GM18526 (cell line): Measurements from ENCODE around the gene SETD3.

Source experiments
- POLR2A ChIP-seq: IDR thresholded peaks from 3 replicates; pipeline ENCODE4 v1.6.1; 2011; ENCODE audit not compliant: insufficient read length; ENCODE audit errors: extremely low read depth

SETD3 gene

DNA sequence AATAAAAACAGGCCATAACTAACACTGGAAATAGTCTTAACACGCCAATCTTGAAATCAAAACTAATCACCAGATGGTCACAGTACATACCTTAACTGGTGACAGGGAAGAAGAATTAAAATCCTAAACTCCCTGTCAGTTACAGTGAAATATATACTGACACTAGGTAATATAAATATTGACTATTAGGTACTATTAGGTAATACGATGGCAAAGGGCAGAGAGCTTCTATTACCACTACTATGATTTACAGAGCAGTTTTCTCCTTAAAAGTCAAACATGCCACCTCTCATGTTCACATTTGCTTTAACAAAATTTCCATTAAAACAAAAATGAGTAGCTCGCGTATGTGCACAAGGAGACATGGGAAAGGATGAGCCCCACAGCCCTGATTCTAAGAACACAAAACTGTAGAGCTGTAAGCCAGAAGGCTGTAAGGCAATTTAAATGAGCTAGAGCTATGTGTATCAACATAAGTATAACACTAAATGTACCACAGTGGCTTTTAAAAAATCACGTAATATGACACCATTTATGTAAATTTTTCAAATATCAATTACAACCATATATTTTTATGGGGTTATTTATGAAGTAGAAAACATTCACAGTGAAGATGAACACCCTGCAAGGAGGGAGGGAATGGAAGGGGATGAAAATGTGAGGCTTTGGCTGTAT, 19.1 kb downstream of the SETD3 start:
- TF ChIP-seq POLR2A, result no peak

DNA sequence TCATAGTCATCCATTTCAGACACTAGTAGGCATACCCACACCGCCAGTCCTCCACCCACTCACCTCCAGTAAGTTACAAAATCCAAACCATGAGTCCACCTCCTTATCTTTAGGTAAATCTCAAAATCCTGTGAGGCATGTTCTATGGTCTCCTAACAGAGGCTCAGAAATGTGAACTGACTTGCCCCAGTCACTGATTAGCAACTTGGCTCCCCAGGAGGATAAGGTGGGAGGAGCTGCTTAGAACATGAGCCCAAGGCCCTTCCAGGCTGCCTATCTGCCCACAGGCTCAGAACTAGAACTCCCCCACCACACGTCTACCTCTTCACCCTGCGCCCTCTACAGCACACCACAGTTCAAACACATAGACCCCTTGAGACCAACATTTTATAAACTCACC, 19.9 kb downstream of the SETD3 start:
- TF ChIP-seq POLR2A, result no peak

DNA sequence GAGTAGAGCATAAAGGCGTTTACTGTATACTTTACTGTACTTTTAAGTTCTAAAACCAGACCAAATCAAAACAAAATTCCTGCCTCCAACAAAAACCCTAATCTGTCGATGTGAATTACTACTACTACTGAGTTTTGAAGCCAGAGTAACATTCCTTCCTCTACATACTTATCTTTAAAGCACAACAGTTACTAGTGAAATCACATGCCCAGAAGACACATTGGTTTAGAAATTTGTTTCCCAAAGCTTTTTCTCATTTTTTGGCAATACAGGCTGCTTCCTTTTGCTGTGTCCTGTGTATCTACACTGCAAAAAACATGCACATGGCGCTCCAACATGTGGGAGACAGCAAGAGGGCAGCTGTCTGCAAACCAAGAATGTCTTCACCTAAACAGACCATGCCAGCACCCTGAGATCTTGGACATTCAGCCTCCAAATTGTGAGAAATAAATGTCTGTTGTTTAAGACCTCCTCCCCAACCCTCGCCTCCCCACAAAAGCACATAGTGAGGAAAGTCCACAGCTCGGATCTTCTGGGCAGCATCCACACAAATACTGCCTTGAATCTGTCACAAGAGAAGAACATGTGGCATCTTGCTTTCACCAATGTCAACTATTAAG, 21.1 kb downstream of the SETD3 start:
- no peak for TF ChIP-seq POLR2A

DNA sequence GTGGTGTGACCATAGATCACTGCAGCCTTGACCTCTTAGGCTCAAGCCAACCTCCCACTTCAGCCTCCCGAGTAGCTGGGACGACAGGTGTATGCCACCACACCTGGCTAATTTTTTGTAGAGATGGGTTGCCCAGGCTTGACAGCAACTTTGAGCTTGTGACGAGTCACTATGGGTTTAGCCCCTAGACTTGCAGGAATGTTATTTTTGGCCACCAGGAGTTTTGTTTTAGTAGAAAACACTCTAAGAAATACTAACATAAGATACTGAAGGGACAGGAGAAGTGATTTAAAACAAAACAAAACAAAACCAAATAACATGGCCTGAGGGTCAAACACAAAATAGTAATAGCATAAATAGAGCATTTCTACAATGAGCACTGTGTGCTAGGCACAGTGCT, 26.4 kb downstream of the SETD3 start:
- TF ChIP-seq POLR2A, result no peak

DNA sequence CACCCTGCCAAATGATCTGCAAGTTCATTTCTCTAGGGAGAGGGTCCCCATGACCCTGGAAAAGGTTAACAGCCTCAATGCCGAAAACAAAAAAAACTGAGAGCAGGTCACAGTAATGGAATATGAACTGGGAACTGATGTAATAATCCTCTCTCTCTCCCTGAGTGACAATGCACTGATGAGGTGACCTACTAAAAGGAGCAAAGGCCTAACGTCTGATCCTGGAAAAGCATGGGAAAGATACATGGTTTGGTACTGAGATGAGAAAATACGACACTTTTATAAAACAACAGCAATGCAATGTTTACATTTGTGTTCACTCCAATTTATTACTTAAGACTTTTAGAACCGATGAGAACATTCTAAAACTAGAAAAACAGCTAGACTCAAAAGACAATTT, 27.7 kb downstream of the SETD3 start:
- no peak for TF ChIP-seq POLR2A

DNA sequence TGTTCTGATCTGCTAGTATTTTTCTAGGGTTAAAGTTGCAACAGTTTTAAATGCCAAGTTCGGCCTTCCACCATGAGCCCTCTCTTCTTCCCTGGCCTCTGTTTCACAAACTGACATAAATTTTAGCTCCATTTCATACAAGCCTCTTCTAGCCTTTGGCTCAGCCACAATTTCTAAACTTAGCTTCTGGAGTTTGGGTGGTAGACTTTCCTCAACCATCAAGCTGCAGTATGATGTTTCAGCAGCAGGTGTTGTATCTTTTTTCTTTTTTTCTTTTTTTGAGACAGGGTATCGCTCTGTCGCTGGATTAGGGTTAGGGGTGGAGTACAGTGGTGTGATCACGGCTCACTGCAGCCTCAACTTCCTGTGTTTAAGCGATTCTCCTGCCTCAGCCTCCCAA, 29.4 kb downstream of the SETD3 start:
- no peak for TF ChIP-seq POLR2A

DNA sequence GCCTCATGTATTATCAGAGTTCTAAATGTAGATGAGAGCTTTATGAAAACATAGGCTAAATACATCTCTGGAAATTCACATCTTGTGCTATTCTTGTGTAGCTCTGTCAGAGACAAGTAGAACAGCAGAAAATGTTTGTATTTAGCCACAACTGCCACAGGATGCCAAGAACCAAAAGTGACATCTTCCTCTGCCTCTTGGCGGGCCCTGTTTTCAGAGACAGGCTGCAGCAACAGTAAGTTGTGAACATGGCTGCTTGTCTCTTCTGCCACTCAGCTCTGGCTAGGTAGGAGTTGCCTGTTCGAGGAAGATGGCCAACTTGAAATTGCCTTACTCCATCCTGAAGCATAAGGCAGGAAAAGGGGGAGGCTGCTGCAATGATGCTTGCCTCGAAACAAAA, 30.4 kb downstream of the SETD3 start:
- no peak for TF ChIP-seq POLR2A

DNA sequence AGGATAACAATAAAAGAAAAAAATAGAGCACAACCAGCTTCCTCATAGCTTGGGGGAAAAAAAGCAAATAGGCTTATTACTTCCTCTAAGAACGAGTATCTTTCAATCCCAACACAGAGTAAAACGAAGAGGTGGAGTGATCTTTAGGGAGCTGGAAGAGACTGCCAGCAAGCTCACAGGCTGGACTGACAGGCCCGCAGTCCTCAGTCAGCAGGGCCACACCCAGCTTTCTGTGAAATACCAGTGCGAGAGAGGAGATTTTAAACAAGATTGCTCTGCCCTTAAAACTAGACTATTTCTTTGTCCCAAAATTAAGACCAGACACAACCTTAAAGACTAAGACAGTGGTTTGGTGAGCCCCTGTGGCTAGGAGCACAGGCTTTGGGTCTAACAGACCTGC, 32.9 kb downstream of the SETD3 start:
- TF ChIP-seq POLR2A, result no peak

DNA sequence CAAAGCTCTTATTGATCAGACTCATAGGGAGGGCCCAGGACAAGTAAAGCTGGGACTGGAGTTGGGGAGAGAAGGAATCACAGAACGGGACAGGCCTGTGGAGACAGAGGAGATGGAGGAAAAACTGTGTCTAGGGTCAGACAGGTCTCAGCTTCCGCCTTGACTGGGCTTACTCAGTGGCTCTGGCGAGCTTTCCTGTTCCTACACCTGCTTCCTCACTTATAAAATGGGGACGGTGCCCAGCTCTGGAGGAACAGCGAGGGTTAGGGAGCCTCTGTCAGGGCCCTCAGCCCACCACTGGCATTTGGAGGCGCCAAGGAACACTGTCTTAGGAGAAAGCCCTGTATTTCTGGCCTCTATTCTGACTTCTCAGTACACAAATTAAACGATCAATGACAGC, 34.7 kb downstream of the SETD3 start:
- no peak for TF ChIP-seq POLR2A

DNA sequence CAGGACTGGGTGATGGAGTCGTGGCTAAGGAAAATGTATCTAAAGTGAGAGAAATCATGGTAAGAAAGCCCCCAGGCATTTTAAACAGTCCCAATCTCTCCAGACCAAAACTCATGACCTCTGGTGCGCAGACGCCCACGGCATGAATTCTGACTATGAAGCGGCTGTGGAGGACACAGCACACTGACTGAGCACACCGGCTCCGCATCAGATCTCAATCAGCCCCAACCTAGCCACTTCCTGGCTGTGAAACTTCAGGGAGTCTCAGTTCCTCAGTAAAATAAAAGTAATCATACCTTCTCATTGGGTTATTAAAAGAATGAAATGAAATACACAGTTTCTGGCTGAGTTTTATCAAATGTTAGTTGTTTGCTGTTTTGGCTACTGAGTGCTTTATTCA, 38.7 kb downstream of the SETD3 start:
- no peak for TF ChIP-seq POLR2A

DNA sequence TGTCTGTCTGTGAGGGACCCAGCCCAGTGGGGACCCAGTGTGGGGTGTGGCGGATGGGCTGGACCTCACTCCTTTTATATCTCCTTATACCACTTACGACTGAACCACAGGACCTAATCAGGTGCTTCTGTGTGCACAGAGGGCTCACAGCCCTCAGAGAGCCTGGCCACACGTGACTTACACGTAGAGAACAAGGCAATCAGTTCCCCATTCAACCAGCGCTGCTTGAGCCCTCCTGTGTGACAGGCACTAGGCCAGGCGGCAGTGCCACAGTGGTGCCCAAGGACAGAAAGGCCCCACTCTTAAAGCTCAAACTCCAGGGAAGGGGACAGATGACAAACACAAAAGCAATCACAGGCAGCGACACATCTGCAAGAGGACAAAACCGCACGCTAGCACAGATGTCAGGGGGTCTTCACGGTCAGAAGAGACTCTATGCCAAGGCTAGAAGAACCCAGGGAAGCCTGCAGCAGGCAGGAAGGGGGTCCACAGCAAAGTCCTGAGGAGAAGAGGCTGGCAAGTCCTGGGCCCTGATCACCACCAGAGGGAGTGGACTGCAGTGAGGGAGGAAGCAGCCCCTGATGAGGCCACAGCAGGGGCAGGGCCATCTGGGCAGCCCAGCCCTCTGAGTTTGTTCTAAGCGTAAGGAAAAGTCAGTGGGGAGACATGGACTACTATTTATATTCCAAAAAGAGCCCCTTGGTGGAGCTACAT, 39.3 kb downstream of the SETD3 start:
- TF ChIP-seq POLR2A, result no peak

DNA sequence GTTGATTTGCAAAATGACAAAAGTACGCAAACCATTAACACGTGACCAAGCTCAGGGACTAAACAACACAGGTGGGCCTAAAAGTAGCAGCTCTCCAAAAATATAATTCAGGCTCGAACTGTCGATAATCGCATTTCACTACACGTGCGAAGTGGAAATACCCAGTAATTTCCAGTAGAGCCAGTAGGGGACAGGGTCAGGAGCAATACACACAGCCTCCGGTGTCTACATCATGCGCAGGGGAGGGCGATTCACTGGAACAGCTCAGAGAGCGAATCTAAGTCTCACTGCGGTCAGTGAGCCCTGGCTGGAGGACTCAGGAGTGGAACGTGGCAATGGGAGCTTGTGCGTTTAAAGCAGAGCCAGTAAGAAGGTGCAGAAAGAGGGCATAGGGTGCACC, 40.4 kb downstream of the SETD3 start:
- no peak for TF ChIP-seq POLR2A

DNA sequence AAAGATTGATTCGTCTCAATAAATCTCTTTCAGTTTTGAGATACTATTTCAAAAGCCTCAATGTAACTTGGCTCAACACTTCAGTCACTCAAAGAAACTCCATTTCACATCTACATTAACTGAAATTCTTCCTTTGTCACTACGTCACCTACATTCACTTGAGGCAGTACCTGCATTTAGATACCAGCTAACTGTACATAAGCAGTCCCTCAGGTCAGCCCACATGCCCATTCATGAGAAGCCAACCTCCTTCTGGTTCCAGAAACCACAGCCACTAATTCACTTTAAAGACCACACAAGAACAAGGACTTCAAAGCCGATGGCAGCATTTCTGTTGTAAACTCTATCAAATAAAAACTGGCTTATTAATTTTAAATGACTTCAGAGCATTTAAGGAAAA, 43.0 kb downstream of the SETD3 start:
- no peak for TF ChIP-seq POLR2A

DNA sequence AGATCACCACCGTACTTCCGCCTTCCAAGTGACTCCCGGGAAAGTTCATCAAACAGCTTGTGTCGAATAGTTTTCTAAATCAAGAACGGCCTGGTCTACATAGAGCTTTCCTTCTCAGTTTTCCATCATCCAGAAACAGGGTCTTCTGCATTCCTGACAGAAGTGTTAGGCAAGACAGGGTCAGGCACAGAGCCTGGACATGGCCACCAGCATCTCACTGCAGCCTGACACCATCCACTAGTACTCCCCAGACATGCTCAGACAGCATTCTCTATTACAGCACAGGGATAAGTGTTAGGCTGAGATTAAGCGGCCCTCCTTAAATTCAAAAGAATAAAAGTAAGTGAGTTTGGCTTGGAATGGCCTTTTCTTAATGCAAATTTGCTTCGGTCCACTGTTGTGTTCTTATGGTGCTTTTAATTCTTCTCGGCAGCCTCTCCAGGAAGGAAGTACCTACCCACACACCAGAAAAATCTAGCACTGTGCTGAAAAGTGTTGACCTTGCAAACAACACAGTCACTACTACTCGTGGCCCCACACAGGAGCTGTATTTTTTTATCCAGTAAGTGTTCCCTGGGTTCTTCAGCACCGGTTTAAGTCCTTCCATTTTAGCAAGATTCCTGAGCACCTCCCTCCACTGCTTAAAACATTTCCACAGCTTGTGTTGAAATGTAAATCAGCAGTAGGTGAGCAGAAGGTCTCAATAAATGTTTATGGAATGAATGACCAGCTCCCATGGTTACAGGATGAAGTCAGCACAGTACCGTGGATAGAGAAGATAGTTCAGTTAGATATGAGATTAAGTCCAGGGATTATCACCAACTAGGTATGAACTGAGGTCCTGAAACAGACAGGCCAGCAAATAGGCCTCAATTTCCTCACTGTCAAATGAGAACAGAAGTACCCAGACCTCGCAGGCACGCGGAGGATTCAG, 44.1 kb downstream of the SETD3 start:
- no peak for TF ChIP-seq POLR2A

DNA sequence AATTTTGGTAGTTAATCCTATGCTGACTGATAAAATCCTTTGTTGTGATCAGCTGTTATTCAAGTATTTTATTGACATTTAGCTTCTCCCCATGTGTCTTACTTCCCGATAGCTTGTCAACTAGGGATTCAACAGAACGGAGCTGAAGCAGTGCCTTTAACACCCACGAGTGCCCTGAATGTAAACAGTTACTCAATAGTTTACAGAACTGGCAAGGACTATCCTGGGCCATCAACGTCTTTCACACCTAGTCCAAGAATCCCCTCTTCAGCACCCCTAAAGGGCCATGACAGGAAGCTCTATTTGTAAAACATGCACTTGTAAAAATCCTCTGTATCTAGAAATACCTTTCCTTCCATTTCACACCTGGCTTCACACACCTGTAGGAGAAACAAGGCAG, 45.3 kb downstream of the SETD3 start:
- no peak for TF ChIP-seq POLR2A
